Activated CD4-positive, alpha-beta T cell treated with anti-CD3 and anti-CD28 coated beads, Interleukin-10, Interleukin-2, amounts not matched to agents 100 ng/mL and 50 ng/mL, durations not matched to agents 16 hours and 8 hours (primary cell): ENCODE data around the gene LMF1.

Experiments used
- DNase-seq: peaks from one replicate; pipeline ENCODE4 v3.0.0-alpha.2; 2020

Gene LMF1

GRCh38 chr16:908526-909155 lies 62.1 kb downstream of the LMF1 start:
- no peak for DNase-seq

DNA sequence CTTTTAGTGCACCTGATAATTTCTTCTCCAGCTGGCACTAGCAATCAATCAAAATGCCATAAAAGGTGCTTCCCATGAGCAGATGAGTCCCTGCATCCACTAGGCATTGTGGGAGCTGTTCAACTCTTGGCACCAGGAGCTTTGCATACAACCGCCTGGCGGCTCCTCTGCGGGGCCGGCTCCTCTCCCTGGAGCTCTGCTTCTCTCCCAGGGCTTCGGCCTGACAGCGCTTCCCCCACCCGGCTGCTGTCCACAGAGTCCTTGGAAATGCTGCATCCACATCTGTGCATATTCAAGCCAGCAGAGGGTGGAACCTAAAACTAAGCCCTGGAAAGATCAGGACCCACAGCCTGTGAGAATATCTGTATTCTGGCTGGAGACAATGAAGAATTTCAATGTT lies 62.9 kb downstream of the LMF1 start:
- no peak for DNase-seq

- no peak for DNase-seq
Measured at GRCh38 chr16:907361-907760, 63.4 kb downstream of the LMF1 start.

DNA sequence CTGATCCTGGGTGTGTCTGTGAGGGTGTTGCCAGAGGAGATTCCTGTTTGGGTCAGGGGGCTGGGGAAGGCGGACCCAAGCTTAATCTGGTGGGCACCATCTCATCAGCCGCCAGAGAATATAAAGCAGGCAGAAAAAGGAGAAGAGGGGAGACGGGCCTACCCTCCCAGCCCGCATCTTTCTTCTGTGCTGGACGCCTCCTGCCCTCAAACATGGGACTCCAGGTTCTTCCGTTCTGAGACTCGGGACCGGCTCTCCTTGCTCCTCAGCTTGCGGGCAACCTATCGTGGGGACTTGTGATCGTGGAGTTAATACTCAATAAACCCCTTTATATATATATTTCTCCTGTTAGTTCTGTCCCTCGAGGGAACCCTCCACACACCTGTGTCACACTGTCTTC lies 64.5 kb downstream of the LMF1 start:
- DNase-seq, result no peak

DNA sequence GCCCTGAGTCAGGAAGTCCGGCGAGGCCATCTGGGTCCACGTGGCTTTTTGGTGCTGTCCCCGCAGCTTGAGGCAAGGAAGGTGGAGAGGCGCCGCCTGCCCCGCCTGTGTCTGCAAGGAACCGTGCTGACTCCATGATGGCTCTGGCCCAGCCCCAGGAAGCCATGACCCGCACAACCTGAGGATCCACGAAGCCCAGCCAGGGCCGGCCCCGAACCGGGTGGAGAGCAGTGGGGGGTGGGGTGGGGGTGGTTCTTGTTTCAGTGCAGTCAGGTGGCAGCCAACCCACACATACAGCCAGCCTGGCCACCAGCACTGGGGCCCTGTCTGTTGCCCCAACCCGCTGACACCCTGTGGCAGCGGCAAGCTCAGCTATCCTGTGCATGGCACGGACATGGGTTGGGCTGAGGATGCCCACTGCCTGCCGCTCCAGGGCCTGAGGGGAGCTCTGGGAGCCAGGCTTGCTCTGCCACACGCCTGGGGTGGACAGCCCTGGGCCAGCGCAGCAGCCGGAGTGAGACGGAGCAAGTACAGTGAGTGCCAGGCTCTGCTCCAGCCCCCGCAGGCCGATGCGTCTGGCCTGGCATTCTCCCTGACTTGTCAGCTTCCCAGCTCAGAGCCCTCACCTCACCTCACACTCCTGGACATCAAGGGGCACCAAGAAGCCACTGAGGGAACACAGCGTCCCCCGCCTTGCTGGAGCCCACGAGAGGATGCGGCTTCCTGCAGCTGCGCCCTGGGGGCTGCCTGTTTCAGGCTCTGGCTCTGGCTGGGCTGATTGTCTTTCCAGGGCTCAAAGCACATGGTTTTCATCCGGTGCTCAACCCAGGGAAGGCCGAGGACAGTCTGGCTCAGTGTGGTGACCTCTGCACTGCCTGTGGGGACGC lies 68.8 kb downstream of the LMF1 start:
- DNase-seq, result no peak

DNA sequence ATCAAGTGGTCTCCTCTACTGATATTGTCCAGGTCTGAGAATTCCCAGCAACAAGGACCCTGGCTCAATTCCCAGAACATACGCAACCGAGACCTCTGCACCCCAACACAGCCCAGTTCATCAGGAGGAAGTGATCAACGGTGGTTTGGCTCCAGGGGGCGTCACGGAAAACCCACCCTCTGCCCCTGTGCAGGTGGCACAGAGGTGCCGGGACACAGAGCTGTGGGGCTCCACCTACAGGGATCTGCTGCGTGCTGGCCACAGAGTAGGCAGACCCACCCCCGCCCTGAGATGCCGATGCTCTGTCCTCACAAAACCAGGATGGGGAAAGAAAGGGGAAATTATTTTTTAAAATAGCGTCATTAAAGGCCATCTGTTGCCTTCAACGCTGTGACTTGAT lies 69.6 kb downstream of the LMF1 start:
- DNase-seq, result no peak

- no peak for DNase-seq
Measured at GRCh38 chr16:900211-900610, 70.6 kb downstream of the LMF1 start.

DNA sequence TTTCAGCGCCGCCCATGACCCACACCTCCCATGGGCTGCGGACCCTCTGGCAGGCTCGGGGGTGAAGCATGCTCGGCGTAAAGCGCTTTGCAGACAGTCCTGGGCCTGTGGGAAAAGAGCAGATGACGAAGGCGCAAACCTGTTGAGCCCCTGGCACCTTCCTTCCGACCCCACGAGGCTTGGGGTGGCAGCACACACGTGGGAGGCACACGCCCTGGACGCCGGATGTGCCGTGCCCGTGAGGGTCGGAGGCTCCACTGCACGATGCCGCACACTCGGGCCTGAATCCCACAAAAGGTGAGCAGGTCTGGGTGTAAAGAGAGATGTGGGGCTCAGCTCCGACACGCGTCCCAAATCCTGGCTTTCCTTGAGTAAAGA lies 71.1 kb downstream of the LMF1 start:
- DNase-seq, result no peak

- no peak for DNase-seq
Measured at GRCh38 chr16:898761-899682, 71.8 kb downstream of the LMF1 start.

DNA sequence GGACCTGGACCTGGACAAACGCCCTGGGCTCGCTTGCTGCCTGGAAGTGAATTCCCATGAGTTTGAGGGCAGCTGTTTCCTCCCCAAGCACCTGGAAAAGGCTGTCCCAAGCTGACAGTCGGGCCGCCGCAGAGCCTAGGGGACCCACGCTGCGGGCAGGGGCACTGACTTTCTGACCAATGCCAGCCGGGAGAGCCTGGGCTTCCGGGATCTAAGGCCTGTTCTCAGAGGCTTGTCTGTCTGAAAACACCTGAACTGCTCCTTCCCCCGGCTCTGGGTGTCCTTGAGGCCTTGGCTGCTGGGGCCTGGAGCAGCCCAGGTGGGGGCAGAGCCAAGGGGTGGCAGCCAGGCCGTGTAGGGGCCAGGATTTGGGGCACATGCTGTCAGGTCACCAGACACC lies 72.6 kb downstream of the LMF1 start:
- no peak for DNase-seq

DNA sequence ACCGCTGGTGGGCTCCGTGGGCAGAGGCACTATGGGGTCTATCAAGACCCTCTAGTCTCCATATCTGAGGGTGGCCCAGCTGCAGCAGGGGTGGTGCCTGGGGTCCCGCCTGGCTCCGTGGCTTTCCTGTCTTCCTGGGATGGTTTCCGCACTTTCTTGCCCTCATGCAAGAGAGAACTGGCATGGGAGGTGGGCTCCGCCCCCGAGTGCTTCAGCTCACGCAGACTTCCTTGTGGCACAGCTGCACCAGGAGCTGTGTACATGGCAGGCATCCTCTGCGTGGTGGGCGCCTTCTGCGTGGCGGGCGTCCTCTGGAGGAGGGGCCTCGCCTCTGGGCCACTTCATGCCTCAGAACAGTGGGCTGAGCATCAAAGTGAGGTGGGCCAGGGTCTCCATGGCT lies 73.1 kb downstream of the LMF1 start:
- DNase-seq, result no peak

DNA sequence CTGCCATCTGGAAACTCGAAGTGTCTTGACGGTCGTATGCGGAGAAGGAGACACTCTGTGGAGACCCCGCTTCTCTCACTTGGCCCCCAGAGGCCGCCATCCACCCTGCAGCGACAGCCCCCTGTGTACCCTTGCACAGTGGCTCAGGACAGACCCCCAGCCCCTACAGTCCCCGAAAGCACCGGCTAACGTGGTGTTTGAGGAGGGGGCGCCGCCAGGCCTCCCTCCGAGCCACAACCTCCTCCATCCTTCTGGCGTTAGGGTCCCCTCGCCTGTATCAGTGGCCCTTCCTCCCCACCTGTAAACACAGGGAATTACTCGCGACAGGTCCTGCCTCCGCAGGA lies 73.6 kb downstream of the LMF1 start:
- no peak for DNase-seq

DNA sequence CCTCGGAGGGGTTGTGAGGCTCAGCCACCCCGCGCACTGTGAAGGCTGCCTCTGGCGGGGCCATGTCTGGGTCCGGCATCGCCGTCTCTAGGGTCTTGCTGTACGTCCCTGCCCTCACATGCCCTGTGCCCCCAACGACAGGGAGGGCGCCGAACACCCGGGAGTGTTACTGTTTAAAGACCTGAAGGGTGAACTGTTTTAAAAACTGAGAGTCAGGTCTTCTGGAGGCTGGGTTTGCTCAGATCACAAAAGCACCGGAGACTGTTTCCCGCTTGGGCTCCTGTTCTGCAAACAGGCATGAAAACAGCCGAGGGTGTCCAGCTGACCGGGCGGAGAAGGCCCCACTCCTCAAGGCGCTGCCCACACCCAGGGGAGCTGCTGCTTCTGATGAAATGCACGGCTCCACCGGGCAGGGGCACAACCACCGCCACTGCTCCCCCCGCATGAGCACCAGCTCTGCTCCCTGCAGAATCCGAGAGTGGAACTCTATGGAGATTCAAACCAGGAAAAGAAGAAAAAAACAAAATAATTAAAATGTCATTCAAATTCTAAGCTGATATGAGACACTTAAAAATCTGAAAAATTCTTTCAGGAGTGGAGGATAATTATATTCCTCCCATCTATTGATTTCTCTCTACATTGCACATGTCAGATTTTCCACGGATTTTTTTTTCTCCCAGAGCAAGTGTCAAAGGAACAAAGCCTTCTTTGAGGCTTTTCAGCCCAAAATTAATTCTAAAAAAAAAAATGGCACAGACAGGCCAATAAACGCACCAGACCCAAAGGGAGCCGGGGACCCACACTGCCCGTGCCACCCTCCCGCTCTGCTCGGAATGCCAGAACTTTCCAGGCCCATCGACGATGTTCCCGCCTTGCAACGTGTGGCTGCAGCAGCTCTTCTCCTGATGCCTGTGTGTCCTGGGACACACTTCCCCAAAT lies 74.3 kb downstream of the LMF1 start:
- no peak for DNase-seq

DNA sequence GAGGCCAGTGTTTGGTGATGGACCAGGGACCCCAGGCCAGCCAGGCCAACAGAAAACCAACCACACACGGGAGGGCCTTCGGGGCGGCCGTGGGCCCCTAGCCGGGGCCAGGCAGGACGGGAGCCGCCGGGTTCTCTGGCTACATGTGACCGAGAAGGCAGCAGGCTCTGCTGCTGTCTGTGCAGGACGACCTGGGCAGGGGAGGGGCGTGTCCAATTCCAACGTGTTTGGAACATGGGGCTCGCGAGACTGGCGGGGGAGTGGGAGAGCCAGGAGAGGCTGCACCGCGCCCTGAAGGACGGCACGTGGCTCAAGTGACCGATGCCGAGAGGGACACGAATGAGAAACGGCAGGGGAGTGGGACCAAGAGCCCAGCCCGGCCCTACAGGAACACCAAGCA lies 75.4 kb downstream of the LMF1 start:
- DNase-seq, result no peak

DNA sequence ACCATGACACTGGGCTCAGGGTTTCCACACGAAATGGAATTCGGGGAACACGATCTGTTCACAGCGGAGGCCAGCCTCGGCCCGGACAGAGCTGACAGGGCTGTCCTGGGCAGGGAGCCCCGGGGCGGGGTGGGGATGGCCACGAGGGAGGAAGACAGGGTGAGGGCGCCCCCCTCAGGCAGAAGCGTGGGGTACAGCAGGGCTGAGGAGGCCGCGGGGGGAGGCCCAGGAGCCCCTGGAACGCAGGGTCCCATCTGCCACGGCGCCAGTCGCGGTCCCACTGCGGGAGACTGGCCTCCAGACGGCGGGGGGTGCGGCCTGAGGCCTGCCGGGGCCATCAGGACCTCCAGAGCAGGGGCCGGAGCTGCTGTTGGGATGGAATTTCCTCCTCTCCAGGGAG lies 75.9 kb downstream of the LMF1 start:
- no peak for DNase-seq

DNA sequence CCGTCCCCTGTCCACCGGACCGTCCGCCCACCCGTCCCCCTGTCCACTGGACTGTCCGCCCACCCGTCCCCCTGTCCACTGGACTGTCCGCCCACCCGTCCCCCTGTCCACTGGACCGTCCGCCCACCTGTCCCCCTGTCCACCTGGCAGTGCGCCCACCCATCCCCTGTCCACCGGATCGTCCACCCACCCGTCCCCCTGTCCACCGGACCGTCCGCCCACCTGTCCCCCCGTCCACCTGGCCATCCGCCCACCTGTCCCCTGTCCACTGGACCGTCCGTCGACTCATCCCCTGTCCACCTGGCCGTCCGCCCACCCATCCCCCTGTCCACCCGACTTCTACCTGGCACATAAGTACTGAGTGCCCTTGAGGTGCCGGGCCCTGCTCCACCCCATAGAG lies 76.6 kb downstream of the LMF1 start:
- no peak for DNase-seq

- no peak for DNase-seq
Measured at GRCh38 chr16:893360-893759, 77.4 kb downstream of the LMF1 start.

DNA sequence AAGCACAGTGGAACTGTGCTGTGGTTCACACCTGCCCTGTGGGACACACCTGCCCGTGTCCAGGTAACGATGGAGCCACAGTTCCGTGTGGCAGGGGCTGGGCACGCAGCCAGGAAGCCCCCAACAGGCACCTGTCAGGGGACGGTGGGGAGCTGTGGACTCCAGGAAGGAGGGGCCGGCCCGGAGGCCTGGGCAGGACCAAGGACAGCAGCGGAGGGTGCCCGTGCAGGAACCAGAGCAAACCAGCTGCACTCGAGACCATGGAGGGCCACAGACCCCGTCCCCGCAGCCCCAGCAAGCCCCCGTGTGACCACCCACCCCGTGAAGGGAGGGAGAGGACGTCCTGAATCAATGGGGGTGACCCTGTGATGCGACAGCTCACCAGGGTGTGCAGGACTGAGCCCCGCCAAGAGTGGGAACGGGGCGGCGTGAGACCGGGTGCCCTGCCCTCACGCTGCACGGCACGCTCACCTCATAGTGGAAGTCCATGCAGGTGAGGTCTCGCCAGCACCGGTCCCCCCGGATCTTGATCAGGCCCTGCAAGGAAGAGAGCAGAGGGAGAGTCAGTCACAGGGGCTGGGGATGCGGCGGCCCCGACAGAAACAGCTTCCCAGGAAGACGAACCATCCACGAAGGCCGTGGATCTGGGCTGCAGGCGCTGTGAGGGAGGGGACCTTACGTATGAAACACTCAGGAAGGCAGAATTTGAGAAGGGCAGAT lies 78.1 kb downstream of the LMF1 start:
- no peak for DNase-seq

- DNase-seq, result no peak
Measured at GRCh38 chr16:892006-892405, 78.8 kb downstream of the LMF1 start.

- no peak for DNase-seq
Measured at GRCh38 chr16:891353-891740, 79.4 kb downstream of the LMF1 start.

DNA sequence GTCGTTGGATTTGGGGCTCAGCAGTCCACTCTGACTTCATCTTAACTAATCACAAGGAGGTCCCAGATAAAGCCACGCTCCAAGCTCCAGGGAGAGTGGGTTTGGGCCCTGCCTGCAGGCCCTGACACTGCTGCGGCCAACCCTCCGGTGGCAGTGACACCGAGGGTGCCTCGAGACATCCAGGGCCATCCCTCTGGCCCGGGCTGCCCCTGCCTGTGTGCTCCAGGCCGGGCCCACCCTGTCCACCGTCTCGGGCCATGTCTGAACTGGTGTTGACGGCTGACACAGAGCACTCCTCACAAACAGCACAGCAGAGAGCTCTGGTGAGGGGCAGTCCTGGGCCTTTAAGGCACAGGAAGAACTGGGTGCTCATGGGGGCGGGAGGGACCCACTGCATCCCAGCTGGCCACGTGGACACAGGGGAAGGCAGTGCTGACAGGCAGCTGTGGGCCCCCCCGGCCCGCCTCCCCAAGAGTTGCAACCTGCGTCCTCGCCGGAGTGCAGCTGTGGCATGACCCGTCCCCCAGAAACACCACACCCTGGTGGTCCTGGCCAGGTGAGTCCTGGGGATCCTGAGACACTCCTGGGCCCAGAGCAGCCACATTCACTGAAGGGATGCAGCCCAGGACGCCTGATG lies 80.0 kb downstream of the LMF1 start:
- no peak for DNase-seq
